ENCODE measurements around the gene PCDHGA12.
"Not testable (repeated sequence)": the region's sequence is repeated elsewhere in the genome, so short reads cannot be mapped to it uniquely, and the experiment has no call there.

PCDHGA12 gene

GRCh38 chr5:141397756-141398551 lies 32.4 kb upstream of the PCDHGA12 start, which contains the start of gene PCDHGB5:
TSS of gene PCDHGB5 (plus strand) at chr5:141397947. CDS start at chr5:141398128, 181 bp downstream.
- H3K9me3 ChIP-seq (ENCODE audit: insufficient read depth, low read depth, low read length); H3K9ac ChIP-seq (ENCODE audit: low read depth, low read length, poor library complexity, severe bottlenecking); H3K4me2 ChIP-seq (ENCODE audit: low read depth, low read length, poor library complexity, severe bottlenecking); H3K4me1 ChIP-seq (ENCODE audit: insufficient read depth, low read length, poor library complexity, severe bottlenecking); H3K4me3 ChIP-seq (ENCODE audit: low read length, poor library complexity, severe bottlenecking); H3F3A ChIP-seq (ENCODE audit: low read depth); H3K79me2 ChIP-seq (ENCODE audit: insufficient read depth, low read length); H2AFZ ChIP-seq (ENCODE audit: low read length); H3K9me2 ChIP-seq (replicated peaks; ENCODE audit: low read depth, low read length); H4K20me1 ChIP-seq (ENCODE audit: insufficient read depth, low read length, poor library complexity, severe bottlenecking); H3K27me3 ChIP-seq (ENCODE audit: insufficient read depth, low read length, poor library complexity, severe bottlenecking); H3K36me3 ChIP-seq (ENCODE audit: insufficient read depth, low read length): not testable (repeated sequence)
- TF ChIP-seq CTCF (conservative IDR thresholded peaks at IDR 0.05; ENCODE audit: low read length): 0 out of 2 replicates have a peak, but pooled peaks have one; percentile 8

GRCh38 chr5:141398608-141399007 lies 31.7 kb upstream of the PCDHGA12 start:
- no peaks in the 10 kb centered on the region for H3K36me3 ChIP-seq (ENCODE audit: insufficient read depth, low read length)
- no peaks in the 10 kb centered on the region for H3K9me2 ChIP-seq (replicated peaks; ENCODE audit: low read depth, low read length)
- no peaks in the 10 kb centered on the region for H3K4me1 ChIP-seq (ENCODE audit: insufficient read depth, low read length, poor library complexity, severe bottlenecking)
- H3K4me3 ChIP-seq (ENCODE audit: low read length, poor library complexity, severe bottlenecking): no peak overlapping the region
- no peaks in the 10 kb centered on the region for H3K27me3 ChIP-seq (ENCODE audit: insufficient read depth, low read length, poor library complexity, severe bottlenecking)
- no peak overlapping the region for H2AFZ ChIP-seq (ENCODE audit: low read length)
- H3K4me2 ChIP-seq (ENCODE audit: low read depth, low read length, poor library complexity, severe bottlenecking): no peak overlapping the region
- H3K79me2 ChIP-seq (ENCODE audit: insufficient read depth, low read length): no peaks in the 10 kb centered on the region
- H3F3A ChIP-seq (ENCODE audit: low read depth): no peaks in the 10 kb centered on the region
- no peak overlapping the region for H3K9ac ChIP-seq (ENCODE audit: low read depth, low read length, poor library complexity, severe bottlenecking)
- TF ChIP-seq EZH2phosphoT487 (IDR thresholded peaks at IDR 0.05; ENCODE audit: borderline replicate concordance) (no peak), CTCF (conservative IDR thresholded peaks at IDR 0.05; ENCODE audit: low read length) (no peak)
- no peaks in the 10 kb centered on the region for H4K20me1 ChIP-seq (ENCODE audit: insufficient read depth, low read length, poor library complexity, severe bottlenecking)
- H3K9me3 ChIP-seq (ENCODE audit: insufficient read depth, low read depth, low read length): no peaks in the 10 kb centered on the region

GRCh38 chr5:141399555-141400258 lies 30.6 kb upstream of the PCDHGA12 start:
- TF ChIP-seq CTCF (conservative IDR thresholded peaks at IDR 0.05; ENCODE audit: low read length) (no peak), EZH2phosphoT487 (IDR thresholded peaks at IDR 0.05; ENCODE audit: borderline replicate concordance) (no peak)
- Histone ChIP-seq H3F3A (ENCODE audit: low read depth) (no peaks in the 10 kb centered on the region), H3K36me3 (ENCODE audit: insufficient read depth, low read length) (no peaks in the 10 kb centered on the region), H3K9me3 (ENCODE audit: insufficient read depth, low read depth, low read length) (no peaks in the 10 kb centered on the region), H3K4me1 (ENCODE audit: insufficient read depth, low read length, poor library complexity, severe bottlenecking) (no peaks in the 10 kb centered on the region), H3K4me3 (ENCODE audit: low read length, poor library complexity, severe bottlenecking) (no peak overlapping the region), H3K9me2 (replicated peaks; ENCODE audit: low read depth, low read length) (no peaks in the 10 kb centered on the region), H3K4me2 (ENCODE audit: low read depth, low read length, poor library complexity, severe bottlenecking) (no peak overlapping the region), H2AFZ (ENCODE audit: low read length) (no peak overlapping the region), H3K79me2 (ENCODE audit: insufficient read depth, low read length) (no peaks in the 10 kb centered on the region), H3K9ac (ENCODE audit: low read depth, low read length, poor library complexity, severe bottlenecking) (no peak overlapping the region), H4K20me1 (ENCODE audit: insufficient read depth, low read length, poor library complexity, severe bottlenecking) (no peaks in the 10 kb centered on the region), H3K27me3 (ENCODE audit: insufficient read depth, low read length, poor library complexity, severe bottlenecking) (no peaks in the 10 kb centered on the region)
